Neural progenitor cell (in vitro differentiated cells): ENCODE results near the gene ZNF135. TPM values are rescaled to one million over a fixed set of nuclear protein-coding genes. Genes with fewer than 3 reads are reported as not detected.
A peak's percentile ranks its signal among the peaks of the same experiment; 100 is the strongest.

ENCODE experiments used
- DNase-seq: peaks from one replicate; pipeline ENCODE4 v3.0.0-alpha.2; 2016; ENCODE audit warnings: low spot score
- H2AFZ ChIP-seq: fragments of 200-600 bp; sonication (generic); replicated peaks from 2 replicates; pipeline ENCODE4 v1.6.1; 2016; ENCODE audit warnings: antibody characterized with exemption
- H3F3A ChIP-seq: fragments of 200-600 bp; sonication (generic); 2 replicates; pipeline ENCODE4 v1.6.1; 2016; ENCODE audit warnings: antibody characterized with exemption, low read depth
- H3K27ac ChIP-seq: fragments of 200-600 bp; sonication (generic); 2 replicates; pipeline ENCODE4 v1.5.1; 2016; ENCODE audit warnings: mild to moderate bottlenecking
- H3K27me3 ChIP-seq: fragments of 200-600 bp; sonication (generic); 2 replicates; pipeline ENCODE4 v1.6.1; 2016; ENCODE audit warnings: mild to moderate bottlenecking, moderate library complexity
- H3K36me3 ChIP-seq: fragments of 200-600 bp; sonication (generic); 2 replicates; pipeline ENCODE4 v1.5.1; 2016
- H3K4me1 ChIP-seq: fragments of 200-600 bp; sonication (generic); 2 replicates; pipeline ENCODE4 v1.6.1; 2016; ENCODE audit warnings: mixed run types
- H3K4me2 ChIP-seq: fragments of 200-600 bp; sonication (generic); 2 replicates; pipeline ENCODE4 v1.6.1; 2016
- H3K4me3 ChIP-seq: fragments of 200-600 bp; sonication (generic); 2 replicates; pipeline ENCODE4 v1.5.1; 2016
- H3K79me2 ChIP-seq: fragments of 200-600 bp; sonication (generic); 2 replicates; pipeline ENCODE4 v1.6.1; 2016; ENCODE audit warnings: low read depth
- H3K9ac ChIP-seq: fragments of 200-600 bp; sonication (generic); 2 replicates; pipeline ENCODE4 v1.6.1; 2016
- H3K9me3 ChIP-seq: fragments of 200-600 bp; sonication (generic); 2 replicates; pipeline ENCODE4 v1.5.1; 2016; ENCODE audit warnings: low read depth
- H4K20me1 ChIP-seq: fragments of 200-600 bp; sonication (generic); 2 replicates; pipeline ENCODE4 v1.6.1; 2016; ENCODE audit warnings: low read depth
- H3K27ac Mint-ChIP-seq: 3 replicates; pipeline ENCODE4 v1.8.0; 2021; ENCODE audit warnings: mixed read lengths
- H3K27me3 Mint-ChIP-seq: 2 replicates; pipeline ENCODE4 v1.8.0; 2022; ENCODE audit warnings: low read depth, mild to moderate bottlenecking, inconsistent platforms, moderate library complexity, mixed read lengths; ENCODE audit not compliant: insufficient read depth
- H3K36me3 Mint-ChIP-seq: 3 replicates; pipeline ENCODE4 v1.8.0; 2021; ENCODE audit warnings: mixed read lengths
- H3K4me1 Mint-ChIP-seq: 3 replicates; pipeline ENCODE4 v1.8.0; 2021; ENCODE audit warnings: mixed read lengths
- H3K4me3 Mint-ChIP-seq: 3 replicates; pipeline ENCODE4 v1.8.0; 2021; ENCODE audit warnings: mild to moderate bottlenecking, moderate library complexity, mixed read lengths
- H3K9me3 Mint-ChIP-seq: 3 replicates; pipeline ENCODE4 v1.8.0; 2020; ENCODE audit warnings: mixed read lengths
- EZH2 ChIP-seq: fragments of 200-600 bp; sonication (generic); IDR thresholded peaks from 2 replicates; pipeline ENCODE4 v1.6.1; 2017; ENCODE audit warnings: antibody characterized with exemption, mild to moderate bottlenecking, moderate library complexity
- EZH2phosphoT487 ChIP-seq: fragments of 200-600 bp; sonication (generic); IDR thresholded peaks from 2 replicates; pipeline ENCODE4 v1.6.1; 2017; ENCODE audit warnings: antibody characterized with exemption
- total RNA-seq: library from RNA; depleted of rRNA; stranded (reverse); fragments of >200 nt; gene quantifications from 2 replicates; pipeline ENCODE4 v1.2.3, GENCODE V29; 2015; ENCODE audit warnings: low replicate concordance
- TF ChIP-seq, protein P1 (sequence below): fragments of 200-600 bp; sonication (generic); IDR thresholded peaks from 2 replicates; pipeline ENCODE4 v1.5.1; 2017; ENCODE audit warnings: antibody characterized with exemption, mild to moderate bottlenecking

ZNF135 gene
- total RNA-seq, 1 donor from 2014 or later, result 11.1 TPM

DNA sequence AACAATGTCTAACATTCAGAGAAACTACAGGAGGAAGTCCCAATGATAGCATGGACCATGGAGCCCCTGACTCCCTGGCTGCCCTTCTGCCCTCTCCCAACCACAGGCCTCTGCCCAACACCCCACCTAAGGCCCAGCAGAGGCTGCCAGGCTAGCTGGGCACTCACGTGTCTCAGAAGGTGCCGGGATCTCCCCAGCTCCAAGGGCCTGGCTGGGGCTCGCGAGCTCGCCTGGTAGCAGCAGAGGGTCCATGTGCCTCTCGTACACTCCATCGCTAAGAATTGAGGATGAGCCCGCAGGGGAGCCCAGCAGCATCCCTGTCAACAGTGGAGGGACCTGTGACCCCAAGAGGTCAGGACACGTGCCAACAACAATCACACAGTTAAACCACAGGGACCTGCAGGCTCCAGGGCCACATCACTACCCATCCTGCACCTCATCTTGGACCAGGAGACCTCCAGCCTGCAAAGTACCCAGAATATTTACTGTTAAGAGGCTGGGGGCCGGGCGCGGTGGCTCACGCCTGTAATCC lies 29.5 kb downstream of the ZNF135 start:
- Mint-ChIP-seq H3K27me3 (peaks cover 14% of the 10 kb centered on the region), H3K36me3 (peaks cover 47% of the 10 kb centered on the region), H3K4me3 (no peak overlapping the region), H3K4me1 (no peaks in the 10 kb centered on the region), H3K27ac (no peak overlapping the region), H3K9me3 (peaks cover 62% of the 10 kb centered on the region)
- TF ChIP-seq, protein P1, sequence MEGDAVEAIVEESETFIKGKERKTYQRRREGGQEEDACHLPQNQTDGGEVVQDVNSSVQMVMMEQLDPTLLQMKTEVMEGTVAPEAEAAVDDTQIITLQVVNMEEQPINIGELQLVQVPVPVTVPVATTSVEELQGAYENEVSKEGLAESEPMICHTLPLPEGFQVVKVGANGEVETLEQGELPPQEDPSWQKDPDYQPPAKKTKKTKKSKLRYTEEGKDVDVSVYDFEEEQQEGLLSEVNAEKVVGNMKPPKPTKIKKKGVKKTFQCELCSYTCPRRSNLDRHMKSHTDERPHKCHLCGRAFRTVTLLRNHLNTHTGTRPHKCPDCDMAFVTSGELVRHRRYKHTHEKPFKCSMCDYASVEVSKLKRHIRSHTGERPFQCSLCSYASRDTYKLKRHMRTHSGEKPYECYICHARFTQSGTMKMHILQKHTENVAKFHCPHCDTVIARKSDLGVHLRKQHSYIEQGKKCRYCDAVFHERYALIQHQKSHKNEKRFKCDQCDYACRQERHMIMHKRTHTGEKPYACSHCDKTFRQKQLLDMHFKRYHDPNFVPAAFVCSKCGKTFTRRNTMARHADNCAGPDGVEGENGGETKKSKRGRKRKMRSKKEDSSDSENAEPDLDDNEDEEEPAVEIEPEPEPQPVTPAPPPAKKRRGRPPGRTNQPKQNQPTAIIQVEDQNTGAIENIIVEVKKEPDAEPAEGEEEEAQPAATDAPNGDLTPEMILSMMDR, result no peak
- no peaks in the 10 kb centered on the region for H3K27me3 ChIP-seq
- H3K27ac ChIP-seq, result no peak overlapping the region
- no peaks in the 10 kb centered on the region for H3K4me1 ChIP-seq
- no peak overlapping the region for H3K9ac ChIP-seq
- no peaks in the 10 kb centered on the region for H4K20me1 ChIP-seq
- H3K79me2 ChIP-seq, result peaks cover 6% of the 10 kb centered on the region
- no peaks in the 10 kb centered on the region for H3F3A ChIP-seq
- H3K9me3 ChIP-seq, result no peaks in the 10 kb centered on the region
- H3K36me3 ChIP-seq, result peaks cover 4% of the 10 kb centered on the region
- H2AFZ ChIP-seq, result no peak overlapping the region
- H3K4me3 ChIP-seq, result no peak overlapping the region
- no peak for DNase-seq
- no peak overlapping the region for H3K4me2 ChIP-seq

DNA sequence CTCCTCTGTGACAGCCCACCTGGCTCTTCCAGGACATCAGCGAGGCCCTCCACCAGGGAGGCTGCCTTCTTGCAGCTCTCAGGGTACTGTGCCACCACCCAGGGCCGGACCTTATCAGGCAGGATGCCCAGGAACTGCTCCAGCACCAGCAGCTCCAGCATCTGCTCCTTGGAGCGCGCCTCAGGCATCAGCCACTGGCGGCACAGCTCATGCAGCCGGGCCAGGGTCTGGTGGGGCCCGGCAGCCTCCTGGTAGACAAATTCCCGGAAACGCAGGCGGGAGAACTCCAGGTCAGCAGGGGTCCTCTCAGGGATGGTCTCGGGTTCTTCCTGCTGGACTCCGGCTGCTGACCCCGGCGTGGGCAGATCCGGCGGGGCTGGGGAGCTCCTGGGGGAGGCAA lies 30.8 kb downstream of the ZNF135 start:
- peaks cover 17% of the 10 kb centered on the region for H3K27me3 Mint-ChIP-seq
- Histone ChIP-seq H4K20me1 (no peaks in the 10 kb centered on the region), H3K4me2 (no peak overlapping the region), H3K27me3 (no peaks in the 10 kb centered on the region), H3K36me3 (no peaks in the 10 kb centered on the region), H3K79me2 (peaks cover 13% of the 10 kb centered on the region), H3K4me1 (no peaks in the 10 kb centered on the region), H3F3A (no peaks in the 10 kb centered on the region), H3K27ac (no peak overlapping the region), H3K4me3 (no peak overlapping the region), H2AFZ (no peak overlapping the region), H3K9me3 (no peaks in the 10 kb centered on the region), H3K9ac (no peak overlapping the region)
- no peak for DNase-seq
- peaks cover 46% of the 10 kb centered on the region for H3K36me3 Mint-ChIP-seq
- no peaks in the 10 kb centered on the region for H3K4me1 Mint-ChIP-seq
- TF ChIP-seq EZH2phosphoT487 (no peak), EZH2 (no peak)
- TF ChIP-seq, protein P1, result no peak
- H3K4me3 Mint-ChIP-seq, result no peak overlapping the region
- H3K27ac Mint-ChIP-seq, result no peak overlapping the region
- H3K9me3 Mint-ChIP-seq, result peaks cover 64% of the 10 kb centered on the region

DNA sequence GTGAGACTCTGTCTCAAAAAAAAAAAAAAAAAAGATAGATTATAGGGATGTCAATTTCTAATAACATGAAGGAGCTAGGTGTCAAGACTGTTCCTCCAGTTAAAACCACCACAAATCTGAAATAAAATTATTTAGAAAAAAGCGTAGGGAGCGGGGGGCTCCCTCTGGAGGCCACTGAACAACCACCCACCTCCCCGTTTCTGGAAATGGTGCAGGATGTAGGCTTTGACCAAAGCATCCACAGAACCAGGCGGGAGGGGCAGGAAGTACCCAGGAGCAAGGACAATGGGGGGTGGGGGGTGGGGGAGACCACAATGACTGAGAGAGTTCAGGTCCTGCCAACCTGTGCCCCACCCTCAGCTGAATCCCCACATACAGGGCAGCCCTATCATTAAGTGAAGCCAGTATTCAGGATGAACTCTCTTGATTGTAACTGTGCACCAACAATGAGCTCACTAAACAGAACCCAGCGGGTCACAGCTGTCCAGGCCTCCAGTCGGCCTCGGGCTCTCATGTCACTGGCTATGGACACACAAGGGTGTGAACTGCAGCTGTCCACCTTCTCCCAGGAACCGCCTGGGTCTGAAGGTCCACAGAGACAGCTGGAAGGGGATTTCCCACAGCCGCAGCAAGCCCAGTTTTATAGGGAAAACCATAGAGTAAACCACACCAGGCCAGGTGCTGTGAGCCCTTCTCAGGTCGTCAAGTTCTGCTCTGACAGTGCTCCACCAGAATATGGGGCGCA lies 32.3 kb downstream of the ZNF135 start:
- no peaks in the 10 kb centered on the region for H3K36me3 ChIP-seq
- H3K4me1 Mint-ChIP-seq, result no peaks in the 10 kb centered on the region
- H3K4me3 ChIP-seq, result no peak overlapping the region
- H3F3A ChIP-seq, result no peaks in the 10 kb centered on the region
- no peak overlapping the region for H3K4me3 Mint-ChIP-seq
- no peak for DNase-seq
- no peak overlapping the region for H2AFZ ChIP-seq
- TF ChIP-seq, protein P1, result peak; percentile 11
- TF ChIP-seq EZH2, result no peak
- TF ChIP-seq EZH2phosphoT487, result no peak
- peaks cover 45% of the 10 kb centered on the region for H3K36me3 Mint-ChIP-seq
- H3K9ac ChIP-seq, result no peak overlapping the region
- H3K4me2 ChIP-seq, result no peak overlapping the region
- H3K27ac ChIP-seq, result no peak overlapping the region
- peaks cover 71% of the 10 kb centered on the region for H3K9me3 Mint-ChIP-seq
- peaks cover 28% of the 10 kb centered on the region for H3K79me2 ChIP-seq
- peaks cover 19% of the 10 kb centered on the region for H3K27me3 Mint-ChIP-seq
- H3K4me1 ChIP-seq, result no peaks in the 10 kb centered on the region
- H3K27ac Mint-ChIP-seq, result no peak overlapping the region
- H3K27me3 ChIP-seq, result no peaks in the 10 kb centered on the region
- no peaks in the 10 kb centered on the region for H3K9me3 ChIP-seq
- H4K20me1 ChIP-seq, result no peaks in the 10 kb centered on the region
